ENCODE data around the gene BLZF1. TPM values are rescaled to one million over a fixed set of nuclear protein-coding genes. Genes with fewer than 3 reads are reported as not detected.

BLZF1 gene
- total RNA-seq, 1 experiment from 2014 or later: 14.3 TPM

DNA sequence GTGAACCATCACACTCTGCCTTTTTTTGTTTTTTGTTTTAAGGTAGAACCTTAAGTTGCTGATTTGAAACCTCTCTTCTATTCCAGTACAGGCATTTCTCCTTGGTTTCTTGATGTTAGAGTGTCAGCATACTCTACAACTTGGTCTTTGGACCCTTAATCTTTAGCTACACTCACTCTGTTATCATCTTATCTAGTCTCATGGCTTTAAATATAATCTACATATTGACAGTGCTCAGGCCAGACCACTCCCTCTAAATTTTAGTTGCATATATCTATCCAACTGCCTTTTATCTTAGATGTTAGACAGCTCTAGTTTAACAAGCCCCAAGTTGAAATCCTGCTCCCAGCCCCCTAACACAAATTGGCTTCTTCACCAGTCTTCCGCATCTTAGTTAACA is 22.5 kb upstream of the BLZF1 start:
- Histone ChIP-seq H4K5ac (ENCODE audit: insufficient read length, low read depth, low read length) (no peak overlapping the region), H3K18ac (ENCODE audit: insufficient read length, low read depth, low read length) (no peak overlapping the region), H3K23me2 (ENCODE audit: insufficient read length, low read depth, low read length, poor library complexity, severe bottlenecking) (no peaks in the 10 kb centered on the region), H4K91ac (ENCODE audit: insufficient read length, low read depth, low read length) (no peak overlapping the region), H2BK20ac (ENCODE audit: low read depth, low read length, poor library complexity, severe bottlenecking) (no peak overlapping the region), H4K20me1 (ENCODE audit: control insufficient read depth, insufficient read depth, insufficient read length) (no peaks in the 10 kb centered on the region), H4K8ac (replicated peaks; ENCODE audit: insufficient read length, low read depth, low read length) (no peak overlapping the region), H2AK5ac (ENCODE audit: insufficient read length, low read length) (no peak overlapping the region), H3K56ac (ENCODE audit: insufficient read length, low read depth, low read length) (no peak overlapping the region), H3K9me3 (ENCODE audit: control insufficient read depth, low read depth, low read length) (no peaks in the 10 kb centered on the region), H3K4ac (ENCODE audit: low read depth, low read length) (no peak overlapping the region), H3K23ac (ENCODE audit: insufficient read length, low read depth, low read length) (no peak overlapping the region), H2BK120ac (ENCODE audit: low read depth, low read length, poor library complexity, severe bottlenecking) (no peak overlapping the region), H2BK15ac (ENCODE audit: low read depth, low read length) (no peak overlapping the region), H3K14ac (ENCODE audit: insufficient read depth, low read length) (no peak overlapping the region), H2BK12ac (ENCODE audit: insufficient read length, low read depth, low read length) (no peak overlapping the region), H3K4me1 (ENCODE audit: insufficient read depth, low read length) (no peaks in the 10 kb centered on the region; the same call in 1 of the 2 replicates), H2BK5ac (ENCODE audit: insufficient read length, low read length) (no peak overlapping the region), H3T11ph (ENCODE audit: low read length) (no peak overlapping the region), H3K79me2 (ENCODE audit: insufficient read depth, low read length) (no peaks in the 10 kb centered on the region), H2AFZ (ENCODE audit: low read length) (no peak overlapping the region), H3K4me2 (ENCODE audit: insufficient read depth, insufficient read length, low read length) (no peak overlapping the region), H3K9ac (ENCODE audit: extremely low read depth, insufficient read length, low read length) (no peak overlapping the region), H3K79me1 (ENCODE audit: insufficient read depth, low read depth, low read length, poor library complexity, severe bottlenecking) (no peaks in the 10 kb centered on the region), H3K27me3 (ENCODE audit: insufficient read depth, low read length) (no peaks in the 10 kb centered on the region), H3K27ac (ENCODE audit: insufficient read length, low read depth, low read length) (no peak overlapping the region)
- no peak for DNase-seq
- no peaks in the 10 kb centered on the region for H3K27me3 Mint-ChIP-seq (ENCODE audit: low read depth)
- H3K36me3 Mint-ChIP-seq (ENCODE audit: insufficient read depth in 1 of 3, low read depth in 3 of 3): peaks cover 8 to 15% (median 13%) of the 10 kb centered on the region in 3 experiments; a peak in 6 of 7 replicates
- peaks cover 6 to 8% of the 10 kb centered on the region in 2 experiments for H3K4me1 Mint-ChIP-seq
- WGBS (ENCODE audit: extremely low coverage, insufficient read length, low lambda C conversion rate): no CpG with 5 or more reads among the region's 1 CpG
- no peak overlapping the region for H3K4me3 Mint-ChIP-seq
- peaks cover 8 to 15% of the 10 kb centered on the region in 2 experiments for H3K9me3 Mint-ChIP-seq
- H3K27ac Mint-ChIP-seq: no peak overlapping the region
- TF ChIP-seq, protein P1, sequence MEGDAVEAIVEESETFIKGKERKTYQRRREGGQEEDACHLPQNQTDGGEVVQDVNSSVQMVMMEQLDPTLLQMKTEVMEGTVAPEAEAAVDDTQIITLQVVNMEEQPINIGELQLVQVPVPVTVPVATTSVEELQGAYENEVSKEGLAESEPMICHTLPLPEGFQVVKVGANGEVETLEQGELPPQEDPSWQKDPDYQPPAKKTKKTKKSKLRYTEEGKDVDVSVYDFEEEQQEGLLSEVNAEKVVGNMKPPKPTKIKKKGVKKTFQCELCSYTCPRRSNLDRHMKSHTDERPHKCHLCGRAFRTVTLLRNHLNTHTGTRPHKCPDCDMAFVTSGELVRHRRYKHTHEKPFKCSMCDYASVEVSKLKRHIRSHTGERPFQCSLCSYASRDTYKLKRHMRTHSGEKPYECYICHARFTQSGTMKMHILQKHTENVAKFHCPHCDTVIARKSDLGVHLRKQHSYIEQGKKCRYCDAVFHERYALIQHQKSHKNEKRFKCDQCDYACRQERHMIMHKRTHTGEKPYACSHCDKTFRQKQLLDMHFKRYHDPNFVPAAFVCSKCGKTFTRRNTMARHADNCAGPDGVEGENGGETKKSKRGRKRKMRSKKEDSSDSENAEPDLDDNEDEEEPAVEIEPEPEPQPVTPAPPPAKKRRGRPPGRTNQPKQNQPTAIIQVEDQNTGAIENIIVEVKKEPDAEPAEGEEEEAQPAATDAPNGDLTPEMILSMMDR (conservative IDR thresholded peaks at IDR 0.05): no peak
